ENCODE data around the gene KRT3. TPM values are rescaled to one million over a fixed set of nuclear protein-coding genes. Genes with fewer than 3 reads are reported as not detected.

Gene KRT3
- total RNA-seq, 1 experiment from 2014 or later = not detected

- H3K9me2 ChIP-seq (ENCODE audit: insufficient read depth) = no peaks in the 10 kb centered on the region
- H2AFZ ChIP-seq (ENCODE audit: low read depth, low read length, poor library complexity, severe bottlenecking) = no peak overlapping the region
- no peaks in the 10 kb centered on the region for H3K36me3 ChIP-seq (ENCODE audit: control insufficient read depth in 1 of 2, insufficient read depth in 2 of 2, low read length in 2 of 2)
- H3K9ac ChIP-seq (ENCODE audit: low read length) = no peak overlapping the region
- intact Hi-C loops (cut with micrococcal nuclease) = no loop called here
- no peaks in the 10 kb centered on the region for H3K9me3 ChIP-seq (ENCODE audit: control insufficient read depth in 1 of 2, insufficient read depth in 1 of 2, low read depth in 1 of 2, low read length in 2 of 2)
- H3K4me2 ChIP-seq (ENCODE audit: low read length) = no peak overlapping the region
- ChIA-PET POLR2A (no interaction called here), CTCF (no interaction called here), RAD21 (ENCODE audit: low non-redundant PET in 1 of 2, low total read pairs in 2 of 2, uncharacterized antibody in 2 of 2, unreplicated experiment in 2 of 2) (no interaction called here)
- peaks cover 82% of the 10 kb centered on the region for H3K27me3 ChIP-seq (ENCODE audit: insufficient read depth, low read length)
- H3K4me3 ChIP-seq (replicated peaks in 1 of 2; ENCODE audit: low read depth in 1 of 2, low read length in 2 of 2) = no peak overlapping the region
- H3K27ac ChIP-seq (ENCODE audit: low read depth, low read length) = no peak overlapping the region
- no peaks in the 10 kb centered on the region for H4K20me1 ChIP-seq (ENCODE audit: insufficient read depth)
- H3K4me1 ChIP-seq (ENCODE audit: control insufficient read depth in 1 of 2, insufficient read depth in 2 of 2, low read length in 2 of 2) = no peaks in the 10 kb centered on the region
- ATAC-seq (no peak), DNase-seq (ENCODE audit: low read depth, low spot score) (no peak)
- H3K79me2 ChIP-seq (ENCODE audit: insufficient read depth, low read length) = no peaks in the 10 kb centered on the region
- TF ChIP-seq ATF3 (IDR thresholded peaks at IDR 0.05) = no peak
- TF ChIP-seq REST (IDR thresholded peaks at IDR 0.05; ENCODE audit: low read depth) = no peak
- TF ChIP-seq EZH2 (IDR thresholded peaks at IDR 0.05) = no peak
- TF ChIP-seq POLR2A (IDR thresholded peaks at IDR 0.05; ENCODE audit: borderline replicate concordance, extremely low read depth, insufficient read depth, insufficient read length) = no peak
- TF ChIP-seq SP1 (IDR thresholded peaks at IDR 0.05; ENCODE audit: low read depth) = no peak
- no peak for TF ChIP-seq YY1 (IDR thresholded peaks at IDR 0.05; ENCODE audit: extremely low read depth, insufficient replicate concordance, low read depth, low read length)
- TF ChIP-seq JUND (IDR thresholded peaks at IDR 0.05) = no peak
- TF ChIP-seq POLR2AphosphoS5 (IDR thresholded peaks at IDR 0.05; ENCODE audit: low read depth, low read length) = no peak
- TF ChIP-seq ELF1 (IDR thresholded peaks at IDR 0.05; ENCODE audit: borderline replicate concordance, low read depth) = no peak
- TF ChIP-seq CEBPB (IDR thresholded peaks at IDR 0.05; ENCODE audit: low read depth) = no peak
- no TSS peak for BruUV-seq (replicated peaks)
Measured at GRCh38 chr12:52754135-52754534, 41.8 kb downstream of the KRT3 start.

Measured in HCT116 (cell line).